Neutrophil (primary cell): ENCODE data around the gene LAMTOR1.
A peak's percentile ranks its signal among the peaks of the same experiment; 100 is the strongest.

ENCODE experiments used
- H3K27ac ChIP-seq: fragments of 200-600 bp; sonication (generic); 2 replicates; pipeline ENCODE4 v1.5.1; 2016; ENCODE audit warnings: mild to moderate bottlenecking, moderate library complexity
- H3K27me3 ChIP-seq: fragments of 200-600 bp; sonication (generic); 2 replicates; pipeline ENCODE4 v1.6.0; 2016; ENCODE audit warnings: mild to moderate bottlenecking
- H3K36me3 ChIP-seq: fragments of 200-600 bp; sonication (generic); 2 replicates; pipeline ENCODE4 v1.5.1; 2017
- H3K4me1 ChIP-seq, 2 experiments: fragments of 200-600 bp in 1 of 2; sonication (generic) in 1 of 2; 1 replicate in 1 of 2; 2 replicates in 1 of 2; pipeline versions ENCODE4 v1.5.1 to v1.6.1; 2013 to 2016; ENCODE audit warnings: low read depth in 1 of 2, low read length in 1 of 2, mild to moderate bottlenecking in 1 of 2, moderate library complexity in 1 of 2; ENCODE audit not compliant: control insufficient read depth in 1 of 2, insufficient read depth in 1 of 2
- H3K4me3 ChIP-seq, 2 experiments: fragments of 200-600 bp in 1 of 2; sonication (generic) in 1 of 2; 1 replicate in 1 of 2; 2 replicates in 1 of 2; pipeline ENCODE4 v1.5.1; 2013 to 2016; ENCODE audit warnings: low read depth in 1 of 2, low read length in 1 of 2, mild to moderate bottlenecking in 1 of 2, moderate library complexity in 1 of 2
- H3K9me3 ChIP-seq: fragments of 200-600 bp; sonication (generic); 2 replicates; pipeline ENCODE4 v1.5.1; 2016
- TF ChIP-seq, protein P1 (sequence below): fragments of 200-600 bp; sonication (generic); IDR thresholded peaks from 2 replicates; pipeline ENCODE4 v1.5.1; 2016; ENCODE audit warnings: antibody characterized with exemption

Gene LAMTOR1

DNA sequence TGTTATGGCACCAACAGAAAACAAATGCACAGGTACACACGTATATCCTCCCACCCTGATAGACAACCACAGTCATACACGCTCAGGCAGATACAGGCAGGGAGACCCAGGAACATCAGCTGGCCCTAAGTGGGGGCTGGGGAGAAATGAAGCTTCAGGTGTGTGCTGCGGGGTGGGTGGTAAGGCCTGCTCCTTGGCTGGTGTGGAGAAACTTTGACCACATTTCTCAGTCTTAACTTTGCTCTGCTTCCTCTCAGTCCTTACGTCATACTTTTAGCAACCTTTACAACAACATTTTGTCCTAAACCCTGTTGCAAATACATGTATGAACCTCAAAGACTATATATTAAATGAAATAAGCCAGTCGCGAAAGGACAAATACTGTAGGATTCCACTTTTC, 16.1 kb upstream of the LAMTOR1 start:
- H3K4me3 ChIP-seq = peak overlapping the region; percentile 25 to 36
- H3K27ac ChIP-seq = peak overlapping the region; percentile 98
- TF ChIP-seq, protein P1, sequence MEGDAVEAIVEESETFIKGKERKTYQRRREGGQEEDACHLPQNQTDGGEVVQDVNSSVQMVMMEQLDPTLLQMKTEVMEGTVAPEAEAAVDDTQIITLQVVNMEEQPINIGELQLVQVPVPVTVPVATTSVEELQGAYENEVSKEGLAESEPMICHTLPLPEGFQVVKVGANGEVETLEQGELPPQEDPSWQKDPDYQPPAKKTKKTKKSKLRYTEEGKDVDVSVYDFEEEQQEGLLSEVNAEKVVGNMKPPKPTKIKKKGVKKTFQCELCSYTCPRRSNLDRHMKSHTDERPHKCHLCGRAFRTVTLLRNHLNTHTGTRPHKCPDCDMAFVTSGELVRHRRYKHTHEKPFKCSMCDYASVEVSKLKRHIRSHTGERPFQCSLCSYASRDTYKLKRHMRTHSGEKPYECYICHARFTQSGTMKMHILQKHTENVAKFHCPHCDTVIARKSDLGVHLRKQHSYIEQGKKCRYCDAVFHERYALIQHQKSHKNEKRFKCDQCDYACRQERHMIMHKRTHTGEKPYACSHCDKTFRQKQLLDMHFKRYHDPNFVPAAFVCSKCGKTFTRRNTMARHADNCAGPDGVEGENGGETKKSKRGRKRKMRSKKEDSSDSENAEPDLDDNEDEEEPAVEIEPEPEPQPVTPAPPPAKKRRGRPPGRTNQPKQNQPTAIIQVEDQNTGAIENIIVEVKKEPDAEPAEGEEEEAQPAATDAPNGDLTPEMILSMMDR = no peak
- H3K9me3 ChIP-seq = no peaks in the 10 kb centered on the region
- peaks cover 78 to 81% of the 10 kb centered on the region in 2 experiments for H3K4me1 ChIP-seq
- H3K36me3 ChIP-seq = no peaks in the 10 kb centered on the region
- no peaks in the 10 kb centered on the region for H3K27me3 ChIP-seq

DNA sequence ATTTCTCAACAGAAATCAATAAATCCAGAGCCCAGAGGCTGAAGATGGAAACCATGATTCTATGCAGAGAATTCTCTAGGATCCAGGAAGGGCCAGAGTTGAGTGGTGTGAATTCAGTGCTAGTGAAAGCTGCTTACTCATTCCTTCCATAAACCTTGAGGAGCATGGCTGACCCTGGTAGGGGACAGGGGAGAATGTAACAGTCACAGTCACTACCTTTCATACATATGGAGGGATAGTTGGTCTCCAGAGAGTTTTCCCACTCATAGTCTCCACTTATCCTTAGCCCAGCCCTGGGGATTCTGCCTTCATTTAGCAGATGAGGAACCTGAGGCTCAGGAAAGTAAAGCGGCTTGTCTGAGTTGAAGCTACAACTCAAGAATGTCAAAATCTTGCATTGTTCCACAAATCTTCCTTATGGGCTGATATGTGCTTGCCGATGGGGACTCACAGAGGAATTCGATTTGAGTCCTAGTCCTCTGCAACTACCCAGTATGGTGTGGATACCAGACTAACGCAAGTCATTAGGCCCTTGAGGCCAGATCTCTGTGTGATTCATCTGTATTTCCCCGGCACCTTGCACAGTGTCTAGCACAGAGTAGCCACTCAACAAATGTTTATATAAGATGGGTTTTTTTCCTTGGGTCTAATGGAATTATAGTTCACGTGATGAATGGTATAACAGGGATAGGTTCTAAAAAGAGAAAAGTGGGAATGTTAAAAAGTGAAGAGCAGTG, 13.1 kb upstream of the LAMTOR1 start:
- no peaks in the 10 kb centered on the region for H3K36me3 ChIP-seq
- H3K4me1 ChIP-seq = peaks cover 84 to 91% of the 10 kb centered on the region in 2 experiments
- H3K27me3 ChIP-seq = no peaks in the 10 kb centered on the region
- TF ChIP-seq, protein P1 = no peak
- H3K27ac ChIP-seq = peak overlapping the region; percentile 98
- no peak overlapping the region for H3K4me3 ChIP-seq
- H3K9me3 ChIP-seq = no peaks in the 10 kb centered on the region

DNA sequence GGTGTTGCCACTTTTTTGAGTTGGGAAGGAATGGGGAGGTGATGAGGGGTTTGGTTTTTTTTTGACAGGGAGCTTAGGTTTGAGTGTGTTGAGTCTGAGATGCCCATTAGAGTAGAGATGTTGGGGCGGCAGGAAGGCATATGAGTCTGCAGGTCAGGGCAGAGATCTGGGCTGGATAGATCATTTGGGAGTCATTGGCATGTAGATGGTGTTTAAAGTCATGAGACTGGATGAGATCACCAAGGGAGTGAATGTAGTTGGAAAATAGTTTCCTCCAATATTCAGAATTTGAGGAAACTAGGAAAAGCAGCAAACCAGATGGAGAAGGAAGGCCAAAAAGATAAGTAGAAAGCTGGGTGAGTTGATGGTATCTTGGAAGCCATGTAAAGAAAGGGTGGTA, 11.5 kb upstream of the LAMTOR1 start:
- Histone ChIP-seq H3K9me3 (no peaks in the 10 kb centered on the region), H3K27me3 (no peaks in the 10 kb centered on the region), H3K27ac (peak overlapping the region; percentile 98), H3K4me3 (no peak overlapping the region), H3K36me3 (no peaks in the 10 kb centered on the region), H3K4me1 (peaks cover 80 to 81% of the 10 kb centered on the region in 2 experiments)
- TF ChIP-seq, protein P1 = no peak

GRCh38 chr11:72112978-72113808, 10.1 kb upstream of the LAMTOR1 start:
- peak overlapping the region; percentile 67 to 78 for H3K4me3 ChIP-seq
- H3K4me1 ChIP-seq = peaks cover 66 to 68% of the 10 kb centered on the region in 2 experiments
- H3K36me3 ChIP-seq = no peaks in the 10 kb centered on the region
- H3K27me3 ChIP-seq = no peaks in the 10 kb centered on the region
- TF ChIP-seq, protein P1 = no peak
- peak overlapping the region; percentile 98 for H3K27ac ChIP-seq
- H3K9me3 ChIP-seq = no peaks in the 10 kb centered on the region

- Histone ChIP-seq H3K27me3 (no peaks in the 10 kb centered on the region), H3K27ac (peak within 1 kb of the TSS; percentile 98), H3K4me3 (peak within 1 kb of the TSS; percentile 67 to 78), H3K9me3 (no peaks in the 10 kb centered on the region), H3K36me3 (no peaks in the 10 kb centered on the region), H3K4me1 (peaks cover 58 to 59% of the 10 kb centered on the region in 2 experiments)
- TF ChIP-seq, protein P1 = peak; percentile 29
These were observed 9.3 kb upstream of the LAMTOR1 start, which contains the start of gene ANAPC15 for GRCh38 chr11:72112143-72112977. TSS of gene ANAPC15 (minus strand) at chr11:72112695. CDS start at chr11:72111276, 1,419 bp downstream.
